ENCODE results near the gene CLIC4.

The CLIC4 gene

DNA sequence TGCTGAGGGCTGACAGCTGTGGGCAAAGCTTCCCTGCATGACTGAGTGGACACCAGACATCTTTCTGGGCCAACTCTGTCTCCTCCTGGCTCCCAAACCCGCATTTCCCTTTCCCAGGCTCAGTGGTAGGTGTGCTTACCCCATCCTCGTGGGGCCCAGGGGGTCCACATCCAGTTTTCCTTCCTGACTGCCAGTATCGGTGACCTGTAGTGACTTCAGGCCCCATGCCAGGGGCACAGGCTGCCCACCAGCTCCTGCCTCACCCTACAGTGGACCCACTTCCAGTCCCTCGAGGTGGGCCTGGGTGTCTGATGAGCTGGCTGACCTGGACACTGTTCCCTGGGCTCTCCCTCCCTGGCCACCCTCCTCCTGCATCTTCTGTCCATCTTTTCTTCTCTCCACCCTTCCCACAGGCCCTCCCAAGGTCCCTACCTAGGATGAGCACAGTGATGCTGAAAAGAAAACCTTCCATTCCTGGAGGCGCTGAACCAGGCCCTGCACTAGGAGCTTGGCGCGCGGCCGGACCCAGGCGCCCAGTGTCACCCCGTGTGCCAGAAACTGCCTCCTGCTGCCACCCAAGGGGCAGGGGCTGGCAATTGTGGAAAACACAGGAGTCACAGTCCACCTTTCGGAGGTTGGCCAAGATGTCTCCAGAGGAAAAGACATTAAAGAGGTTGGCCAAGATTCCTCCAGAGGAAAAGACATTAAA, 117.7 kb downstream of the CLIC4 start:
- peak in 1 of 42 donors; percentile 22 for DNase-seq
- intact Hi-C loops (cut with DNase I) = no loop called here

- DNase-seq = peak in 1 of 42 donors; percentile 17
- intact Hi-C loops (cut with DNase I) = no loop called here
These were observed 119.1 kb downstream of the CLIC4 start for GRCh38 chr1:24864370-24864777.

- peak in 2 of 42 donors; percentile 11 to 18 for DNase-seq
- intact Hi-C loops (cut with DNase I) = no loop called here
These were observed 119.9 kb downstream of the CLIC4 start for GRCh38 chr1:24865168-24865567.

DNA sequence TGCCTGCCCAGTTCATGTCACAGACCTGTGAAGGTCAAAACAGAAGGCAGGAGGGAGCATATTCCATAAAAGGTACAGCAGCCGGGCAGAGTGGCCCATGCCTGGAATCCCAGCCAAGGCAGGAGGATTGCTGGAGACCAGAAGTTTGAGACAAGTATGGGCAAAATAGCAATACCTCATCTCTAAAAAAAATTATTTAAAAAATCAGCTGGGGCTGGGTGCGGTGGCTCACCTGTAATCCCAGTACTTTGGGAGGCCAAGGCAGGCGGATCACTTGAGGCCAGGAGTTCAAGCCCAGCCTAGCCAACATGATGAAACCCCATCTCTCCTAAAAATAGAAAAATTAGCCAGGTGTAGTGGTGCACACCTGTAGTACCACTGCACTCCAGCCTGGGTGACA, 120.3 kb downstream of the CLIC4 start:
- DNase-seq = peak in 2 of 42 donors; percentile 11 to 20
- intact Hi-C loops (cut with DNase I) = no loop called here

DNA sequence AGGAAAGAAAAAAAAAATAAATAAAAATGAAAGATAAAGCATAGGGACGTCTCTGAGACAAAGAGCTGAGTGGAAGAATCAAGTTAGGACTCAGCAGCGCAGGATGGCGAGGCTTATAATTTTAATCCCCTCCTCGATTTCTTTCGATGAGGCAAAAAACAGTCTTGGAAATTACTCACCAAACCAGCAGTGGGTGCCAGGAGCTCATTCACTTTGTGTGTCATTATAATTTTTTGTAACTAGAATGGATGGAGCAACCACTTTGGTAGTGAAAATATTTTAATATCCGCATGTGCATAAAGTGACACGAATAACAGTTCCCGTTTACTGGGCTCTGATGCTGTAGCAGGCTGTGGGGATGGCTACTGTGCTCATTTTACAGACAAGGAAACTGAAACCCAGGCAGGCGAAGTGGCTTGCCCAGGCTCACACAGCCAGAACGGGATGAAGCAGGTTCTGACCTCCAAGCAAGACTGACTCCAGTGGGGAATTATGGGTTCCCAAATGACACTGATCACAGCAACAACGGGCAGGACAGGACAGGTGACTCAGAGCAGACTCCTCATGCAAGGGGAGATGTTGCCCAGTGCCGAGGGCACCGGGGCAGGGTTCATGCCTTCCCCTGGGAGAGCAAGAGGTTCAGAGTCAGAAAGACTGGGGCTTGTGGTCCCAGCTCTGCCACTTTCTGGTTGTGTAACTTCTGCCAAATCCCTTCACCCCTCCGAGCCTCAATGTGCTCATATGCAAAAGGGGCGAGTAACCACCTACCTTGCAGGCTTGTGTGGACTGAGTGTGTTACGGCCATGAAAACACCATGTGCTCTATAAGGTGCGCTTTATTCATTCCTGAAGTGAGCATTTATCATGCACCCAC, 121.2 kb downstream of the CLIC4 start:
- intact Hi-C loops (cut with DNase I) = no loop called here
- DNase-seq = peak in 1 of 42 donors; percentile 29

- DNase-seq = peak in 3 of 42 donors; percentile 1 to 30 (median 2)
- intact Hi-C loops (cut with DNase I) = no loop called here
These were observed 122.0 kb downstream of the CLIC4 start for GRCh38 chr1:24867084-24867870.

- intact Hi-C loops (cut with DNase I) = no loop called here
- peak in 3 of 42 donors; percentile 6 to 22 (median 14) for DNase-seq
These were observed 123.0 kb downstream of the CLIC4 start for GRCh38 chr1:24868016-24868875.

DNA sequence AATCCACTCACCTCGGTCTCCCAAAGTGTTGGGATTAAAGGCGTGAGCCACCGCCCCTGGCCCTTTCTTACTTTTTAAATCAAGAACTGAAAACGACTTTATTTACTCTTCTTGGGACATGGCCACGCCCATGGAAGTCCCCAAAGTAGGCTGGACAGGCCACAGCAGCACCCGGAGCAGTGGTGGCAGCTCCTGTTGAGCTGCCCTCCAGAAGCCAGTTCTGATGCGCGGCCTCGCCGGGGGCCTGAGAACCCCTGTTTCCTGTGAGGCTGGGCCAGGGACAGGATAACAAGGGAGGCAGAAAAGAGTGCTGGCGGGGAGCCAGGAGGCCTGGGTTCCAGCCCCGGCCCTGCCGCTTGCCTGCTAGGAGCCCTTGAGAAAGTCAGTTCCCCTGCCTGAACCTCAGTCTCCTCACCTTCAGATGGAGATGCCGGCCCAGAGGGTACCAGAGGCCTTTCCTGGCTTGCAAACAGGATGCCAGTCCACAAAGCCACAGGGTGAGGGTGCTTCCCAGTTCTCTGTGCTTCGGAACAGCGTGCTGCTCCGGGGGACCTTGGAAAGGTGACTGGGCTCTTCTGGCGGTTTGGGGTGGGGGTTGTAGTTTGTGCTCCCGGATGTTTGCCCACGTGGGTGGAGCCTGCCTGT, 125.4 kb downstream of the CLIC4 start:
- peak in 3 of 42 donors; percentile 16 to 32 (median 26) for DNase-seq
- intact Hi-C loops (cut with DNase I) = no loop called here

DNA sequence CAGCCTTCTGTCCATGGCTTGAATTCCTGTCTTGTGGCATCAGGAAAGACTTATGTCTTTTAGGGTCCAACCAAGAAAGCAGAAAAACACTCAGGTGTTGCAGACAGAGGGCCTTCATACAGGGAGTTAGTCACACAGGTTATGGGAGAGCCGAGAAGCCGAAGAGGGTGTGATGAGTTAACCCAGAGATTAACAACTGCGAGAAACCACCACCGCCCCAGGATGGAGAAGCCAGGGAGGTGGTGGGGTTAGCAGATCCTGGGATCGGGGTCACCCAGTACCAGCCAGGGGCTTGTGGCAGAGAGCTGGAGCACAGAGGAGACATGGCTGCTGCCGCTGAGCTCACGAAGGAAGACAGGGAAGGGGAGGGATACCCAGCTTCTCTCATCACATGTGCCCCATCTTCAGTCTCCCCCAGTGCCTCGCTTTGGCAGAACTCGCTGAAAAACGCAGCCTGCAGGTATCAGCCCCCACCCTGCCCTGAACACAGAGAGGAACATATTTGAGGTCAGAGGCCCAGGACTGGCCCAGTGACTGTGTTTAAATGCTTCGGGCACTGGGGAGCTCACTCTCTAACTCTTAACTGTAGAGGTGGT, 126.2 kb downstream of the CLIC4 start:
- intact Hi-C loops (cut with DNase I) = no loop called here
- DNase-seq = peak in 2 of 42 donors; percentile 10 to 24

DNA sequence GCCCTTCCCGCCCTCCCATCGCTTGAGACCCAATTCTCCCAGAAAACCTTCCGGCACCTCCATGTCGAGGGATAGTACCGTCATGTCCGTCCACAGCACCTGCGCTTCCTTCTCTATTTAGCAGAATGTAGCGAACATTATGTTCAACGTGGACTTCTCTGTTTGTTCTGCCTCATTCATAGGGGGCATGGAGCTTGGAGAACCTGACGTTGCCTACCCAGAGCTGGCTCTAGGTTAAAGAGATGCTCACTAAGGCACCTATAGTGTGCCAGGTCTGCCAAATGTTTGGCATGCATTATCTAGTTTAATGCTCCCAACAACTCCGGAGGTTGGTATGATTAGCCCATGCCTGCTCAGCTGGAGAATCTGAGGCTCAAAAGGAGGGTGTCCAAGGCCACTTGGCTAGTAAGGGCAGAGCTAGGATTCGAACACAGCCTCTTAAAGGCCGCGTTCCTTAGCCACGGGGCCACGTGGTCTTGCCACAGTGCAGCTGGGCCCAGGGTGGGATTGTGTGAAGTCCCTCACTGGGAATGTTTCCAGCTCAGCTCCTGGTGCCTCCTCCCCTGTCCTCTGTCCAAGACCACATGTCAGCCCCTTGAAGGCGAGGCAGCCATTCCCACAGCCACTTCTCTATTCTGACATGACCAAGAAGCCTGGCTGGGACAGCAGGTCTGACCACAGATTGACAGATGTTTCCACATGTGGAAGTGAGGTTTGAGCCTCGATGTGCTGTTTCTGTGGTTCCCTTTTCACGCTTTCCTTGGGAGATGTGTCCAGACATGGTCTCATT, 127.0 kb downstream of the CLIC4 start:
- intact Hi-C loops (cut with DNase I) = no loop called here
- peak in 35 of 42 donors; percentile 6 to 61 (median 35) for DNase-seq

DNA sequence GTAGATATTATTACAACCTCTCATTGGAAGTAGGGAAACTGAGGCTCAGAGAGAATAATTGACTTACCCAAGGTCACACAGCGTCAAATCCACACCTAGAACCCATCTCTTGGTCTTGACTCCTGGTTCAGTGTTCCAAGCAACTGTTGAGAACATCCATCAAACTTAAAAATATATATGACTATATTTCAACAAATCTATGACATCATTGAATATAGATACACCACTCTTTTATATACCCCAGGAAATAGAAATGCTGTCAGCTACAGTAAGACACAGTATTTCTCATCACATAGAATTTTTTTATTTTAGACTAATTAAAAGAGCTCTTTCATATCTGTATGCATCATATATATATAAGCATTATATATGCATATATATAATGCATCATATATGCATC, 127.9 kb downstream of the CLIC4 start:
- intact Hi-C loops (cut with DNase I) = no loop called here
- DNase-seq = no peak

- intact Hi-C loops (cut with DNase I) = no loop called here
- DNase-seq = peak in 2 of 42 donors; percentile 1 to 26
These were observed 128.8 kb downstream of the CLIC4 start for GRCh38 chr1:24874056-24874455.

- peak in 2 of 42 donors; percentile 5 to 35 for DNase-seq
- intact Hi-C loops (cut with DNase I) = no loop called here
These were observed 129.5 kb downstream of the CLIC4 start for GRCh38 chr1:24874611-24875234.

DNA sequence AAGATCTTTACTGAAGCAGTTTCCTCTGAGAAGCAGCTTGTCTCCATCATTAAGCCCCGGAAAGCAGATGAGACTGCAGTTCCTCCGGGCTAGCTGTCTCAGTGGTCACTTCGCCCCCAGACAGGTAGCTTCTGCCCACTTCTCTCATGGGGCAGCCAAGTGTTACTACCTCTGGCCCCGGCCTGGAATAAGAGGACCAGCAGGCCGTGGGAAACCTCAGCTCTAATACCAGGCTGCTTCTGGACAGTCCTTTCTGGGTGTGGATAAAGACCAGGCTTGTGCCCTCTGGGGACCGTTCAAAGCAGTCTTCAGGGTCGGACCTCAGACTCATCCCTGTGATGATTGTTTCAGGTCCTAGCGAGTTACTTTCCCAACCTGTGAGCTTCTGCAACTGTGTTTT, 130.0 kb downstream of the CLIC4 start:
- intact Hi-C loops (cut with DNase I) = no loop called here
- peak in 3 of 42 donors; percentile 5 to 36 (median 30) for DNase-seq

DNA sequence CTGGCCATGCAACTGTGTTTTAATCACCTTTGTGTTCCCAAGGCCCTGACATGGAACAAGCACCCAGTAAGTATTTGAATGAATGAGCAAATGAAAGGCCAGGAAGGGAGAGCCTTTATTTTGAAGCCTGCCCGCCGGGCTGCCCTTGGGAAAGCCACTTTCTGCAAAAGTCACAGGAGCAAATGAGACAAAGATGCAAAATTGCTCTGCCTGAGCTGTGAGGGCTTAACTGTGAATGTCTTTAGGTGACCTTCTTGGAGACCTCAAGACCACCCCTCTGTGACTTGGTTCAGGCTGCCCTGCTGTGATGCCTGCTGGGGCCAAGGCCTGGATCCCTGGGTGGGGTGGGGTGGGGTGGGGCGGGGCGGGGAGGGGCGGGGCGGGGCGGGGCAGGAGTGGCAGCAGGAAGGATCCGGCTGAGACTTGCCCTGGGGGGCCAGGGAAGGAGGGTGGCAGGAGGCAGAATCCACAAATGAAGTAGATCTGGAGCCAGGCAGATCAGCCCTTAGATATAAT, 130.8 kb downstream of the CLIC4 start:
- peak in 4 of 42 donors; percentile 9 to 27 (median 10) for DNase-seq
- intact Hi-C loops (cut with DNase I) = no loop called here

- DNase-seq = peak in 1 of 42 donors; percentile 11
- intact Hi-C loops (cut with DNase I) = no loop called here
These were observed 132.8 kb downstream of the CLIC4 start for GRCh38 chr1:24878045-24878444.

Data from head of caudate nucleus (tissue), 42 donors.